Neutrophil (primary cell): ENCODE data around the gene ADAM8.
A peak's percentile ranks its signal among the peaks of the same experiment; 100 is the strongest.

Experiments
- H3K27ac ChIP-seq: fragments of 200-600 bp; sonication (generic); 2 replicates; pipeline ENCODE4 v1.5.1; 2016; ENCODE audit warnings: mild to moderate bottlenecking, moderate library complexity
- H3K27me3 ChIP-seq: fragments of 200-600 bp; sonication (generic); 2 replicates; pipeline ENCODE4 v1.6.0; 2016; ENCODE audit warnings: mild to moderate bottlenecking
- H3K36me3 ChIP-seq: fragments of 200-600 bp; sonication (generic); 2 replicates; pipeline ENCODE4 v1.5.1; 2017
- H3K4me1 ChIP-seq, 2 experiments: fragments of 200-600 bp in 1 of 2; sonication (generic) in 1 of 2; 1 replicate in 1 of 2; 2 replicates in 1 of 2; pipeline versions ENCODE4 v1.5.1 to v1.6.1; 2013 to 2016; ENCODE audit warnings: low read depth in 1 of 2, low read length in 1 of 2, mild to moderate bottlenecking in 1 of 2, moderate library complexity in 1 of 2; ENCODE audit not compliant: control insufficient read depth in 1 of 2, insufficient read depth in 1 of 2
- H3K4me3 ChIP-seq, 2 experiments: fragments of 200-600 bp in 1 of 2; sonication (generic) in 1 of 2; 1 replicate in 1 of 2; 2 replicates in 1 of 2; pipeline ENCODE4 v1.5.1; 2013 to 2016; ENCODE audit warnings: low read depth in 1 of 2, low read length in 1 of 2, mild to moderate bottlenecking in 1 of 2, moderate library complexity in 1 of 2
- H3K9me3 ChIP-seq: fragments of 200-600 bp; sonication (generic); 2 replicates; pipeline ENCODE4 v1.5.1; 2016
- TF ChIP-seq, protein P1 (sequence below): fragments of 200-600 bp; sonication (generic); IDR thresholded peaks from 2 replicates; pipeline ENCODE4 v1.5.1; 2016; ENCODE audit warnings: antibody characterized with exemption

ADAM8 gene

DNA sequence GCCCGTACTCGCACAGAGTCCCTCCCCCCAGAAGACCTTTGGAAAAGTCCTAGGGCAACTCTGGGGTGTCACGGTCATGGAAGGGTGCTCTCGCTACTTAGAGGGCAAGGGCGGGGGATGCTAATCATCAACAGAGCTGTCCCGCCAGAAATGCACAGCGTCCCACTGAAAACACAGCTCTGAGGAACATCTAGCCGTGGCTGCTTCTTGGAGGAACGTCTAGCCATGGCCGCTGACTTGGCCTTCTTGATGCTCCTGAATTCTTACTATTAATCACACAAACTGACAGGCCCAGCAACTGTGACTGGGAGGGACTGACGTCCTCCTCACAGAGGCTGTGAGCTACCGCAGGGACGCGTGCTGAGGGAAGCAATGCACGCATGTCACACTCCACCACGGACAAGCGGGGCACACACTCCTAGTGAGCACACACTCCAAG, 30.3 kb upstream of the ADAM8 start:
- H3K36me3 ChIP-seq, result peaks cover 15% of the 10 kb centered on the region
- no peak overlapping the region for H3K4me3 ChIP-seq
- H3K9me3 ChIP-seq, result no peaks in the 10 kb centered on the region

DNA sequence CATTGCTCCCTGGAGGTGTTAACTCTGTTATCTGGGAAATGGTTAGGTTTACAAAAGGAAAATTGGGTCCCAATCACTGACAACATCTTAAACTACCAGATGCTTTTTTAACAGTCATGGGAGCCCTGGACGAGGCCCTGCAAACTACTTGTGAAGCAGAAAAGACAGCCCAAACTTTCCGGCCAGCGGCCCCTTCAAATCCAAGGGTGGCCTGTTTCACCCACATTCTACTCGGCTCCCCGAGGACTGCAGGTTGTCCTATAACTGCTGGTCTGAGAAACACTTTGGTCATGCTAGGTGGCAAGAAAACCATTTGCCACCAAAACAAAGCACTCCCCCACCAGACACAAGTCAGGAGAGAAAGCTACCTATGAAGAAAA, 29.4 kb upstream of the ADAM8 start:
- Histone ChIP-seq H3K9me3 (no peaks in the 10 kb centered on the region), H3K4me1 (peaks cover 13 to 29% of the 10 kb centered on the region in 2 experiments), H3K27ac (peak overlapping the region; percentile 63), H3K4me3 (no peak overlapping the region), H3K27me3 (no peaks in the 10 kb centered on the region), H3K36me3 (peaks cover 15% of the 10 kb centered on the region)
- TF ChIP-seq, protein P1, sequence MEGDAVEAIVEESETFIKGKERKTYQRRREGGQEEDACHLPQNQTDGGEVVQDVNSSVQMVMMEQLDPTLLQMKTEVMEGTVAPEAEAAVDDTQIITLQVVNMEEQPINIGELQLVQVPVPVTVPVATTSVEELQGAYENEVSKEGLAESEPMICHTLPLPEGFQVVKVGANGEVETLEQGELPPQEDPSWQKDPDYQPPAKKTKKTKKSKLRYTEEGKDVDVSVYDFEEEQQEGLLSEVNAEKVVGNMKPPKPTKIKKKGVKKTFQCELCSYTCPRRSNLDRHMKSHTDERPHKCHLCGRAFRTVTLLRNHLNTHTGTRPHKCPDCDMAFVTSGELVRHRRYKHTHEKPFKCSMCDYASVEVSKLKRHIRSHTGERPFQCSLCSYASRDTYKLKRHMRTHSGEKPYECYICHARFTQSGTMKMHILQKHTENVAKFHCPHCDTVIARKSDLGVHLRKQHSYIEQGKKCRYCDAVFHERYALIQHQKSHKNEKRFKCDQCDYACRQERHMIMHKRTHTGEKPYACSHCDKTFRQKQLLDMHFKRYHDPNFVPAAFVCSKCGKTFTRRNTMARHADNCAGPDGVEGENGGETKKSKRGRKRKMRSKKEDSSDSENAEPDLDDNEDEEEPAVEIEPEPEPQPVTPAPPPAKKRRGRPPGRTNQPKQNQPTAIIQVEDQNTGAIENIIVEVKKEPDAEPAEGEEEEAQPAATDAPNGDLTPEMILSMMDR, result no peak

More for the DNA sequence above, 30.3 kb upstream of the ADAM8 start:
- Histone ChIP-seq H3K4me1 (peaks cover 13 to 29% of the 10 kb centered on the region in 2 experiments), H3K27me3 (no peaks in the 10 kb centered on the region), H3K27ac (peak overlapping the region; percentile 99)
- TF ChIP-seq, protein P1, result no peak

DNA sequence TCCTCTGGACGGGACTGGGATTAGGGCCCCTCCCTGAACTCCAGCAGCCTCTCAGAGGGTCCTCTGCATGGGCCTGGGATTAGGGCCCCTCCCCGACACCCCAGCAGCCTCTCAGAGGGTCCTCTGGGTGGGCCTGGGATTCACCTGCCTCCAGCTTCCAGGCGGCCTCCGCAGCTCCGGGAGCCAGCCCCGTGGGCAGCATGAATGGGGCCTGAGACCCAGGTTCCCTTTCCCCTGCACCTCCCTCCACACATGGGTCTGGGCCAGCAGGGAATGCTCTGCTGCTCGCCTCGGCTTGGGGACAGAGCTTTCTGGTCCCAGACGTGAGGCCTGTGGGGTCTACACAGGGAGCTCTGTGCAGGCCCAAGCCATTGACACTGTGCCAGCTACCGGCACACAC, 26.5 kb upstream of the ADAM8 start:
- H3K9me3 ChIP-seq, result no peaks in the 10 kb centered on the region
- no peaks in the 10 kb centered on the region for H3K27me3 ChIP-seq
- no peak overlapping the region for H3K27ac ChIP-seq
- TF ChIP-seq, protein P1, result no peak
- H3K36me3 ChIP-seq, result peaks cover 44% of the 10 kb centered on the region
- H3K4me3 ChIP-seq, result no peak overlapping the region
- peaks cover 12 to 20% of the 10 kb centered on the region in 2 experiments for H3K4me1 ChIP-seq

DNA sequence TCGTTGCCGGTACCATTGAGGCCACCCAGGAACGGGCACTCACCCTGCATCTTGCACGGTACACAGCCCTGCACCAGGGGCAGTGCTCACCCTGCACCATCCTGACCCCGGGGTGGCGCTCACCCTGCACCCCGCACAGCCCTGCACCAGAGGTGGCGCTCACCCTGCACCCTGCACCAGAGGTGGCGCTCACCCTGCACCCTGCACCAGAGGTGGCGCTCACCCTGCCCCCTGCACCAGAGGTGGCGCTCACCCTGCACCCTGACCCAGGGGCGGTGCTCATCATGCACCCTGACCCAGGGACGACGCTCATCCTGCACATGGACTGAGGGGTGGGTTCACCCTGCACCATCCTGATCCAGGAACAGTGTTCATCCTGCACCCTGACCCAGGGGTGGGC, 25.6 kb upstream of the ADAM8 start:
- TF ChIP-seq, protein P1, result no peak
- no peak overlapping the region for H3K27ac ChIP-seq
- H3K27me3 ChIP-seq, result no peaks in the 10 kb centered on the region
- peaks cover 3 to 11% of the 10 kb centered on the region in 2 experiments for H3K4me1 ChIP-seq
- H3K4me3 ChIP-seq, result no peak overlapping the region
- H3K9me3 ChIP-seq, result no peaks in the 10 kb centered on the region
- peaks cover 54% of the 10 kb centered on the region for H3K36me3 ChIP-seq

DNA sequence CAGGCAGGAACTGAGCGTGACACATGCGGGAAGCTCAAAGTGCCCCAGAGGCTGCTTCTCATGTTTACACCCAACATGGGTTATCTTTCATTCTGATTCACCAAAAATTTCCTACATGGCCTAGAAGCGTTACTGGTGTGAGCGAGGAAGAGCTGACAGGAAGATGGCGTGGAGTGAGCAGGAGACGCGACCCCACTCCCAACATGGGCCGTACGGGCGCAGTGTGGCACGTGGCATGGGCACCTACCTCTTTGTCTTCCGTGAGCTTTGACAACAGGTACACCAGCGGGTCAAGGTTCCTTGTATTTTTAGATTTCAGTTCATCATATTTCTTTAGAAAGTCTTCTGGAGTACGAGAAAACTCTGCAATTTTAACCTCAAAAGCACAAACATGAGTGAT, 23.1 kb upstream of the ADAM8 start:
- no peaks in the 10 kb centered on the region for H3K4me1 ChIP-seq
- peaks cover 79% of the 10 kb centered on the region for H3K36me3 ChIP-seq
- no peaks in the 10 kb centered on the region for H3K9me3 ChIP-seq
- TF ChIP-seq, protein P1, result no peak
- H3K4me3 ChIP-seq, result no peak overlapping the region
- no peak overlapping the region for H3K27ac ChIP-seq
- H3K27me3 ChIP-seq, result no peaks in the 10 kb centered on the region

DNA sequence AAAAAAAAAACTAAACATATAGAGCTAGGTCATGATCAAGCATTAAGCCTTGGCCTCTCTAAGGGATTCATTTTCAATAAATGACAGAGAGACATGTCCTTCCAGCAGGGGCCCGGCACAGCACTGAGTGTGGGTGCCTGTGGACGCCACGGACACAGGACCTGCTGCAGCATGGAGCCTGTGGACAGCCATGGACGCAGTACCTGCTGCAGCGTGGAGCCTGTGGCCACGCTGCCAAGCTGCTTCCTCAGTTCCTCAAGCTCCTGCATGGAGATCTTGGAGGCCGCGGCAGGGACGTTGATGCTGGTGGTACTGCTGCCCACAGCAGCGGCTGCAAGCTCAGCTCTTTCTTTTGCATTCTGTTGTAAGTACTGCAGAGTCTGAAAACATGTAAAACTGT, 22.6 kb upstream of the ADAM8 start:
- H3K27me3 ChIP-seq, result no peaks in the 10 kb centered on the region
- no peak overlapping the region for H3K27ac ChIP-seq
- no peaks in the 10 kb centered on the region for H3K4me1 ChIP-seq
- no peak overlapping the region for H3K4me3 ChIP-seq
- no peaks in the 10 kb centered on the region for H3K9me3 ChIP-seq
- peaks cover 84% of the 10 kb centered on the region for H3K36me3 ChIP-seq
- TF ChIP-seq, protein P1, result no peak
